H1 (cell line): ENCODE data around the gene PDE4D. TPM values are rescaled to one million over a fixed set of nuclear protein-coding genes. Genes with fewer than 3 reads are reported as not detected.

Experiments
- CTCF ChIA-PET: fragments of 300-600 bp; sonication (Branson Sonifier 250); formaldehyde crosslinking; loops from one replicate; lab custom pipeline; 2021; ENCODE audit not compliant: partially characterized antibody; lab: Charles Lee
- POLR2A ChIA-PET: fragments of 300-600 bp; sonication (Branson Sonifier 250); formaldehyde crosslinking; loops from one replicate; lab custom pipeline; 2021; ENCODE audit warnings: inconsistent platforms; ENCODE audit not compliant: partially characterized antibody; lab: Charles Lee
- DNase-seq, 2 experiments: peaks; one replicate each; pipeline versions ENCODE4 v3.0.0 to v3.0.0-alpha.2; 2010 to 2022; ENCODE audit warnings: low spot score in 2 of 2, low read depth in 1 of 2, mixed read lengths in 1 of 2
- FAIRE-seq: peaks from 2 replicates; lab custom pipeline; 2011; peaks lifted over from hg19 to GRCh38; lab: Jason Lieb, UNC
- H2AFZ ChIP-seq: 2 replicates; pipeline ENCODE4 v1.8.1; 2012; ENCODE audit warnings: low read length, inconsistent platforms
- H2AK5ac ChIP-seq: 2 replicates; pipeline ENCODE4 v1.6.1; 2013; ENCODE audit warnings: low read depth, low read length
- H2BK120ac ChIP-seq: replicated peaks from 2 replicates; pipeline ENCODE3; 2013; ENCODE audit warnings: low read depth, low read length, inconsistent platforms
- H2BK12ac ChIP-seq: 2 replicates; pipeline ENCODE4 v1.6.1; 2013; ENCODE audit warnings: low read depth, low read length
- H2BK15ac ChIP-seq: 2 replicates; pipeline ENCODE4 v1.6.1; 2013; ENCODE audit warnings: low read length
- H2BK20ac ChIP-seq: 2 replicates; pipeline ENCODE4 v1.6.1; 2013; ENCODE audit warnings: low read length
- H2BK5ac ChIP-seq: 2 replicates; pipeline ENCODE4 v1.6.1; 2013; ENCODE audit warnings: low read depth, low read length
- H3K14ac ChIP-seq: 2 replicates; pipeline ENCODE4 v1.6.1; 2013; ENCODE audit warnings: inconsistent platforms; ENCODE audit not compliant: insufficient read length
- H3K18ac ChIP-seq: 2 replicates; pipeline ENCODE4 v1.6.1; 2013; ENCODE audit warnings: low read length; ENCODE audit errors: extremely low read depth
- H3K23ac ChIP-seq: 2 replicates; pipeline ENCODE4 v1.6.1; 2013; ENCODE audit warnings: inconsistent platforms; ENCODE audit not compliant: insufficient read length
- H3K23me2 ChIP-seq: 2 replicates; pipeline ENCODE4 v1.6.1; 2013; ENCODE audit warnings: low read depth, low read length
- H3K27ac ChIP-seq: 2 replicates; pipeline ENCODE4 v1.6.1; 2011; ENCODE audit warnings: low read depth, low read length, inconsistent platforms
- H3K27me3 ChIP-seq, 4 experiments: replicated peaks in 1 of 4; 1 replicate in 1 of 4; 2 replicates in 3 of 4; pipeline versions ENCODE4 v1.6.1 to v1.8.1; 2011 to 2013; ENCODE audit warnings: low read length in 3 of 4, mild to moderate bottlenecking in 3 of 4, inconsistent platforms in 2 of 4, mixed read lengths in 2 of 4, moderate library complexity in 1 of 4; ENCODE audit not compliant: control insufficient read depth in 3 of 4, insufficient read depth in 3 of 4; ENCODE audit errors: extremely low read depth in 1 of 4
- H3K36me3 ChIP-seq, 4 experiments: 2 replicates each; pipeline versions ENCODE4 v1.6.1 to v1.8.1; 2011 to 2013; ENCODE audit warnings: mild to moderate bottlenecking in 4 of 4, low read length in 3 of 4, moderate library complexity in 2 of 4, control low read depth in 1 of 4, inconsistent platforms in 1 of 4; ENCODE audit not compliant: insufficient read depth in 4 of 4, control insufficient read depth in 2 of 4
- H3K4ac ChIP-seq: replicated peaks from 2 replicates; pipeline ENCODE3; 2013; ENCODE audit warnings: low read length, low read depth, mixed read lengths, inconsistent platforms; ENCODE audit not compliant: insufficient read length
- H3K4me1 ChIP-seq, 4 experiments: replicated peaks in 1 of 4; 1 replicate in 1 of 4; 2 replicates in 3 of 4; pipeline versions ENCODE4 v1.6.1 to v1.8.1; 2011 to 2013; ENCODE audit warnings: low read length in 3 of 4, inconsistent platforms in 2 of 4, mixed read lengths in 1 of 4; ENCODE audit not compliant: insufficient read depth in 4 of 4, control insufficient read depth in 3 of 4
- H3K4me2 ChIP-seq, 2 experiments: 2 replicates each; pipeline versions ENCODE4 v1.6.1 to v1.8.1; 2011 to 2013; ENCODE audit warnings: low read depth in 2 of 2, low read length in 2 of 2, control low read depth in 1 of 2, inconsistent platforms in 1 of 2, mild to moderate bottlenecking in 1 of 2; ENCODE audit not compliant: insufficient read depth in 1 of 2
- H3K4me3 ChIP-seq, 4 experiments: fragments of 200-600, 300-600 bp in 1 of 4; sonication (generic), shearing (Covaris generic), sonication (Bioruptor Twin) in 1 of 4; 2 replicates each; pipeline versions ENCODE4 v1.5.1 to v1.8.1; 2011 to 2016; ENCODE audit warnings: low read length in 4 of 4, low read depth in 3 of 4, control low read depth in 2 of 4, inconsistent platforms in 2 of 4, mild to moderate bottlenecking in 2 of 4, mixed read lengths in 1 of 4, moderate library complexity in 1 of 4; ENCODE audit not compliant: insufficient read depth in 2 of 4; ENCODE audit errors: extremely low read depth in 1 of 4
- H3K56ac ChIP-seq: replicated peaks from 2 replicates; pipeline ENCODE3; 2013; ENCODE audit warnings: low read depth, mild to moderate bottlenecking, mixed read lengths, low read length, inconsistent platforms; ENCODE audit not compliant: insufficient read length
- H3K79me1 ChIP-seq: 2 replicates; pipeline ENCODE4 v1.6.1; 2013; ENCODE audit warnings: low read depth, low read length, control low read depth
- H3K79me2 ChIP-seq, 2 experiments: 2 replicates each; pipeline versions ENCODE4 v1.6.1 to v1.8.1; 2012 to 2013; ENCODE audit warnings: low read length in 2 of 2, mild to moderate bottlenecking in 2 of 2, inconsistent platforms in 1 of 2; ENCODE audit not compliant: insufficient read depth in 2 of 2, control insufficient read depth in 1 of 2
- H3K9ac ChIP-seq, 4 experiments: replicated peaks in 1 of 4; 1 replicate in 1 of 4; 2 replicates in 3 of 4; pipeline versions ENCODE4 v1.6.1 to v1.8.1; 2011 to 2013; ENCODE audit warnings: low read depth in 3 of 4, low read length in 3 of 4, control low read depth in 2 of 4, mild to moderate bottlenecking in 2 of 4, moderate library complexity in 2 of 4, inconsistent platforms in 1 of 4; ENCODE audit errors: extremely low read depth in 1 of 4
- H3K9me3 ChIP-seq, 2 experiments: 2 replicates each; pipeline versions ENCODE4 v1.6.1 to v1.8.1; 2012 to 2013; ENCODE audit warnings: mild to moderate bottlenecking in 2 of 2, moderate library complexity in 2 of 2, control low read depth in 1 of 2, inconsistent platforms in 1 of 2, low read depth in 1 of 2, low read length in 1 of 2, mixed read lengths in 1 of 2; ENCODE audit not compliant: insufficient read depth in 2 of 2
- H4K20me1 ChIP-seq, 2 experiments: replicated peaks in 1 of 2; 2 replicates each; pipeline versions ENCODE3 to v1.8.1; 2011 to 2013; ENCODE audit warnings: inconsistent platforms in 2 of 2, low read length in 2 of 2, mild to moderate bottlenecking in 1 of 2; ENCODE audit not compliant: insufficient read depth in 2 of 2, control insufficient read depth in 1 of 2
- H4K5ac ChIP-seq: 2 replicates; pipeline ENCODE4 v1.6.1; 2013; ENCODE audit warnings: low read length, low read depth, mixed read lengths, inconsistent platforms; ENCODE audit not compliant: insufficient read length
- H4K8ac ChIP-seq: 2 replicates; pipeline ENCODE4 v1.8.0; 2013; ENCODE audit warnings: mild to moderate bottlenecking, moderate library complexity, low read length, inconsistent platforms; ENCODE audit not compliant: insufficient read depth; ENCODE audit errors: extremely low read depth
- H4K91ac ChIP-seq: replicated peaks from 2 replicates; pipeline ENCODE3; 2013; ENCODE audit warnings: low read length, mixed read lengths, inconsistent platforms; ENCODE audit not compliant: insufficient read length
- EZH2 ChIP-seq: fragments of 200-600 bp; sonication (generic); IDR thresholded peaks from 2 replicates; pipeline ENCODE4 v1.7.1; 2012; ENCODE audit warnings: low read depth, mild to moderate bottlenecking, moderate library complexity, low read length, inconsistent platforms; ENCODE audit not compliant: severe bottlenecking
- RXRA ChIP-seq: IDR thresholded peaks from 2 replicates; pipeline ENCODE4 v1.6.1; 2011; ENCODE audit warnings: low read depth, mild to moderate bottlenecking, low read length, moderate library complexity; ENCODE audit not compliant: insufficient read depth
- WGBS, 2 experiments: shearing (Covaris generic) in 1 of 2; methylation state at CpG; one replicate each; pipeline versions ENCODE4 v1.1.6 to v1.1.7; 2013 to 2015; ENCODE audit warnings: low lambda C conversion rate in 2 of 2, mixed read lengths in 2 of 2, inconsistent platforms in 1 of 2, low coverage in 1 of 2, missing lambda C conversion rate in 1 of 2; ENCODE audit not compliant: insufficient replicate concordance in 2 of 2, insufficient coverage in 1 of 2, insufficient read length in 1 of 2; ENCODE audit errors: extremely low coverage in 1 of 2, missing lambda C conversion rate in 1 of 2; 5-methylcytosine and 5-hydroxymethylcytosine counted together
- polyA plus RNA-seq, 7 experiments: library from polyadenylated mRNA; depleted of rRNA in 3 of 7; stranded (reverse) in 5 of 7; unstranded in 2 of 7; fragments of >200 nt in 5 of 7; fragments of 200-250 nt in 2 of 7; gene quantifications; 1 replicate in 5 of 7; 2 replicates in 1 of 7; 4 replicates in 1 of 7; pipeline versions ENCODE4 v1.2.1 to v1.2.3, GENCODE V29; 2011 to 2013; ENCODE audit warnings: missing spikeins in 2 of 7, mixed read lengths in 2 of 7
- total RNA-seq: library from RNA; stranded (reverse); fragmentation: NEBNext Ultra II Directional; extraction: Animal tissue kit (Norgen Biotek cat#: 25700); gene quantifications from 2 replicates; pipeline ENCODE4 v1.2.1, GENCODE V29; 2021

PDE4D gene
- total and polyA plus RNA-seq, 2 of the 8 experiments (the other 6 are each of a cell fraction or from before 2014, with no cell fraction given): 2.3 to 3.7 TPM

- no peak overlapping the region for H2AFZ ChIP-seq
- no peak overlapping the region for H2BK12ac ChIP-seq
- H3K27ac ChIP-seq: no peak overlapping the region
- no peak overlapping the region for H2BK20ac ChIP-seq
- no peak overlapping the region for H3K4ac ChIP-seq
- POLR2A ChIA-PET: interaction anchor here (0.6 kb wide), 1 partner anchor 954 kb away, joined by 3 read pairs; no protein-coding TSS in a partner anchor
- H3K56ac ChIP-seq: no peak overlapping the region
- H3K9me3 ChIP-seq: no peaks in the 10 kb centered on the region
- H3K79me2 ChIP-seq: no peaks in the 10 kb centered on the region
- no peaks in the 10 kb centered on the region for H3K23me2 ChIP-seq
- DNase-seq (no peak), FAIRE-seq (no peak)
- CTCF ChIA-PET: interaction anchor here (1.0 to 1.2 kb wide), 2 partner anchors 8 to 1082 kb away, joined by 3 read pairs; no protein-coding TSS in a partner anchor
- no peak overlapping the region for H3K14ac ChIP-seq
- no peak overlapping the region for H3K23ac ChIP-seq
- H4K91ac ChIP-seq: no peak overlapping the region
- no peak overlapping the region for H2BK120ac ChIP-seq
- no peak overlapping the region for H3K18ac ChIP-seq
- no peaks in the 10 kb centered on the region for H3K36me3 ChIP-seq
- H2BK15ac ChIP-seq: no peak overlapping the region
- H4K8ac ChIP-seq: no peak overlapping the region
- no peak overlapping the region for H2AK5ac ChIP-seq
- no peaks in the 10 kb centered on the region for H4K20me1 ChIP-seq
- H3K4me1 ChIP-seq: peaks cover 0 to 7% (median 1%) of the 10 kb centered on the region in 4 experiments; a peak in 3 of 7 replicates
- no peak overlapping the region for H3K9ac ChIP-seq
- no peak overlapping the region for H3K4me2 ChIP-seq
- H4K5ac ChIP-seq: no peak overlapping the region
- whole genome bisulfite sequencing, 2 experiments: 92% methylated on average over 1 of the region's 1 CpG; no CpG with 5 or more reads in 1 of the 2 experiments
- no peaks in the 10 kb centered on the region for H3K79me1 ChIP-seq
- no peak overlapping the region for H2BK5ac ChIP-seq
- no peak overlapping the region for H3K4me3 ChIP-seq
- TF ChIP-seq RXRA (no peak), EZH2 (no peak)
- H3K27me3 ChIP-seq: no peaks in the 10 kb centered on the region
These were observed 313.7 kb downstream of the PDE4D start for GRCh38 chr5:59579824-59580167.
